Osteoblast (primary cell): ENCODE data around the gene CLNS1A. TPM values are rescaled to one million over a fixed set of nuclear protein-coding genes. Genes with fewer than 3 reads are reported as not detected.

ENCODE experiments used
- DNase-seq: peaks from one replicate; pipeline ENCODE4 v3.0.0; 2011; ENCODE audit warnings: low spot score, mixed read lengths; ENCODE audit not compliant: insufficient read length; ENCODE audit errors: missing footprints
- H2AFZ ChIP-seq: 2 replicates; pipeline ENCODE4 v1.6.0; 2011; ENCODE audit warnings: mild to moderate bottlenecking, low read length
- H3K27ac ChIP-seq: 2 replicates; pipeline ENCODE4 v1.5.1; 2011; ENCODE audit warnings: mild to moderate bottlenecking, low read depth, low read length, moderate library complexity
- H3K27me3 ChIP-seq: 2 replicates; pipeline ENCODE4 v1.6.0; 2012; ENCODE audit warnings: mild to moderate bottlenecking, control low read depth, inconsistent platforms, low read length, moderate library complexity; ENCODE audit not compliant: insufficient read depth
- H3K36me3 ChIP-seq: 2 replicates; pipeline ENCODE4 v1.5.1; 2011; ENCODE audit warnings: mild to moderate bottlenecking, low read length, control low read depth, moderate library complexity; ENCODE audit not compliant: insufficient read depth
- H3K4me1 ChIP-seq: 2 replicates; pipeline ENCODE4 v1.5.1; 2011; ENCODE audit warnings: mild to moderate bottlenecking, low read length, control low read depth, moderate library complexity; ENCODE audit not compliant: insufficient read depth
- H3K4me2 ChIP-seq: 2 replicates; pipeline ENCODE4 v1.6.0; 2011; ENCODE audit warnings: mild to moderate bottlenecking, low read length; ENCODE audit not compliant: insufficient read depth
- H3K4me3 ChIP-seq: fragments of 200-600 bp; sonication (generic); 3 replicates; pipeline ENCODE4 v1.5.1; 2012; ENCODE audit warnings: mild to moderate bottlenecking, low read length, inconsistent platforms; ENCODE audit not compliant: insufficient read depth
- H3K79me2 ChIP-seq: 2 replicates; pipeline ENCODE4 v1.6.0; 2012; ENCODE audit warnings: mild to moderate bottlenecking, low read length, control low read depth, inconsistent platforms; ENCODE audit not compliant: insufficient read depth
- H3K9me3 ChIP-seq: 2 replicates; pipeline ENCODE4 v1.5.1; 2011; ENCODE audit warnings: low read depth, low read length, control low read depth
- H4K20me1 ChIP-seq: 2 replicates; pipeline ENCODE4 v1.6.0; 2012; ENCODE audit warnings: mild to moderate bottlenecking, low read length, control low read depth; ENCODE audit not compliant: insufficient read depth
- total RNA-seq: library from RNA; depleted of rRNA; stranded (reverse); fragments of >200 nt; gene quantifications from 2 replicates; pipeline ENCODE4 v1.2.3, GENCODE V29; 2012
- TF ChIP-seq, protein P1 (sequence below): IDR thresholded peaks from 2 replicates; pipeline ENCODE4 v1.5.1; 2011; ENCODE audit warnings: mild to moderate bottlenecking, low read depth, low read length, moderate library complexity; ENCODE audit errors: extremely low read depth

Gene CLNS1A
- total RNA-seq, 1 donor, result 85.8 TPM

DNA sequence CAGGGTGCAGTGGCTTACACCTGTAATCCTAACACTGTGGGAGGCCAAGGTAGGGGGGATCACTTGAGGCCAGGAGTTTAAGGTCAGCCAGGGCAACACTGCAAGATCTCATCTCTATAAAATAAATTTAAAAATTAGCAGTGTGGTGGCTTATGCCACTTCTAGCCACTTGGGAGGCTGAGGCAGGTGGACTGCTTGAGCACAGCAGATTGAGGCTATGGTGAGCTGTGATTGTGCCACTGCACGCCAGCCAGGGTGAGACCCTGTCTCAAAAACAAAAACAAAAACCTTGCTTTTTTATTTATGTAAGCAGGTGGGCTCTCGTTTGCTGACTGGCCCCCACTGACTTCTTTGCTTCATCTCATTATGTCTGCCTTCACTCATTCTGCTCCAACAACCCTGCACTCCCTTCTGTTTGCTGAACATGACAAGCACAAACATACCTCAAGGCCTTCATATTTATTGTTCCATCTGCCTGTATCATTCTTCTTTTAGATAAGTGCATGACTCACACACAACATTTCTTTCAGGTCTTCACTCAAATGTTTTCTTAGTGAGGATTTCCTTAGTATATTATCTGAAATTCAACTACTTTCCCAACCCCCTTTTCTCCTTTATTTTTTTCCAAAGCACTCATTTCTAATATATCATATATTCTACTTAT is 32.4 kb upstream of the CLNS1A start:
- H3K4me2 ChIP-seq, result no peak overlapping the region
- no peak overlapping the region for H3K27ac ChIP-seq
- no peak for DNase-seq
- TF ChIP-seq, protein P1, sequence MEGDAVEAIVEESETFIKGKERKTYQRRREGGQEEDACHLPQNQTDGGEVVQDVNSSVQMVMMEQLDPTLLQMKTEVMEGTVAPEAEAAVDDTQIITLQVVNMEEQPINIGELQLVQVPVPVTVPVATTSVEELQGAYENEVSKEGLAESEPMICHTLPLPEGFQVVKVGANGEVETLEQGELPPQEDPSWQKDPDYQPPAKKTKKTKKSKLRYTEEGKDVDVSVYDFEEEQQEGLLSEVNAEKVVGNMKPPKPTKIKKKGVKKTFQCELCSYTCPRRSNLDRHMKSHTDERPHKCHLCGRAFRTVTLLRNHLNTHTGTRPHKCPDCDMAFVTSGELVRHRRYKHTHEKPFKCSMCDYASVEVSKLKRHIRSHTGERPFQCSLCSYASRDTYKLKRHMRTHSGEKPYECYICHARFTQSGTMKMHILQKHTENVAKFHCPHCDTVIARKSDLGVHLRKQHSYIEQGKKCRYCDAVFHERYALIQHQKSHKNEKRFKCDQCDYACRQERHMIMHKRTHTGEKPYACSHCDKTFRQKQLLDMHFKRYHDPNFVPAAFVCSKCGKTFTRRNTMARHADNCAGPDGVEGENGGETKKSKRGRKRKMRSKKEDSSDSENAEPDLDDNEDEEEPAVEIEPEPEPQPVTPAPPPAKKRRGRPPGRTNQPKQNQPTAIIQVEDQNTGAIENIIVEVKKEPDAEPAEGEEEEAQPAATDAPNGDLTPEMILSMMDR, result no peak
- H3K79me2 ChIP-seq, result no peaks in the 10 kb centered on the region
- H3K4me3 ChIP-seq, result no peak overlapping the region
- peaks cover 27% of the 10 kb centered on the region for H3K36me3 ChIP-seq
- no peaks in the 10 kb centered on the region for H3K27me3 ChIP-seq
- no peaks in the 10 kb centered on the region for H3K9me3 ChIP-seq
- H2AFZ ChIP-seq, result no peak overlapping the region
- H3K4me1 ChIP-seq, result peaks cover 33% of the 10 kb centered on the region
- H4K20me1 ChIP-seq, result no peaks in the 10 kb centered on the region

DNA sequence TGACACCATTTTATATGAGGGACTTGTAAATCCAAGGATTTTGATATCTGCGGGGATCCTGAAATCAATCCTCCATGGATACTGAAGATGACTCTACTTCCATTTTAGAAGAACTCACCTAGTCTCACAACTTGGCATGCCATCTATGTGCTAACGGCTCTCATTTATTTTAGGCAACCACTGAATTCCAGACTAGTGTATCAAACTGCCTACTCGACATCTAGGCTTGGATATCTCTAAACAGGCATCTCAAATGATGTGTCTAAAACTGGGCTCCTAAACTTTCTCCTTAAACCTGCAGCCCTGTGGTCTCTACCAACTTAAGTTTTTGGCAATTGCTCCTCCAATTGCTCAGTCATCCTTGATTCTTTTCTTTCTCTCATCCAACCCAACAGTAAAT is 31.2 kb upstream of the CLNS1A start:
- peak; percentile 10 for DNase-seq
- no peak overlapping the region for H3K4me3 ChIP-seq
- H3K36me3 ChIP-seq, result peaks cover 24% of the 10 kb centered on the region
- H2AFZ ChIP-seq, result no peak overlapping the region
- no peak overlapping the region for H3K27ac ChIP-seq
- TF ChIP-seq, protein P1, result no peak
- H3K4me1 ChIP-seq, result peaks cover 33% of the 10 kb centered on the region
- H4K20me1 ChIP-seq, result no peaks in the 10 kb centered on the region
- no peaks in the 10 kb centered on the region for H3K79me2 ChIP-seq
- H3K27me3 ChIP-seq, result no peaks in the 10 kb centered on the region
- peak overlapping the region; percentile 6 for H3K4me2 ChIP-seq
- H3K9me3 ChIP-seq, result no peaks in the 10 kb centered on the region

DNA sequence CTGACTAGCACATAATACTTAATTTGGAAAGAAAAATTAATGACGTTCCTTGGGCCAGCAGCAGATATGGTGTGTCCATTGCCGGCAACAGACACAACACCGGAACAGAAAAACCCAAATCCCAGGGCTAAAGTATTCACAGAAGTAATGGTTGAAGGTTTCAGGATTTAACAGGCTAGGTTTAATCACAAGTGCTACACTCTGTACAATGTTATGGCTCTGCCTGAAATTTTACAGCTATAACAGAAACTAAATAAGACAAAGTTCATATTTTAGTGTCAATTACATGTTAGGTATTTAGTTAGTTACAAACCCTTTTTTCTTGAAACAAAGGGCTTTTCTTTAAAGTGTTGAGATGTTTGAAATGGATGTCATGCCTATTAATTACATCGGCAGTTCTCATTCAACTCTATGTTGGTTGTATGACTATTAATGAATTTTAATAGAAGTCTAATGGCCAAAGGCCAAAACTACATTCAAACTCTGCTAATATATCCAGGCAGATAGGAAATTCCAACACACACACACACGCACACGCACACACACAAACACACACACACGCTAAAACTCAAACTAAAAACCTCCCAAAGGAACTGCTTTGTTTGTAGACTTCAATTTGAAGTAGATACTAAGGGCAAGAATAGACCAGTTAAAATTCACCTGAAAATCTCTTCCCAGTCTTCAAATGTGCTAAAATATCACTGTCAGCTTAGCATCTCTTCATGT is 27.8 kb upstream of the CLNS1A start:
- Histone ChIP-seq H3K4me1 (peaks cover 18% of the 10 kb centered on the region), H3K4me2 (no peak overlapping the region), H3K9me3 (no peaks in the 10 kb centered on the region), H3K4me3 (no peak overlapping the region), H3K27ac (no peak overlapping the region), H3K79me2 (no peaks in the 10 kb centered on the region), H4K20me1 (no peaks in the 10 kb centered on the region), H3K36me3 (peaks cover 19% of the 10 kb centered on the region), H2AFZ (no peak overlapping the region), H3K27me3 (no peaks in the 10 kb centered on the region)
- DNase-seq, result no peak
- TF ChIP-seq, protein P1, result no peak

DNA sequence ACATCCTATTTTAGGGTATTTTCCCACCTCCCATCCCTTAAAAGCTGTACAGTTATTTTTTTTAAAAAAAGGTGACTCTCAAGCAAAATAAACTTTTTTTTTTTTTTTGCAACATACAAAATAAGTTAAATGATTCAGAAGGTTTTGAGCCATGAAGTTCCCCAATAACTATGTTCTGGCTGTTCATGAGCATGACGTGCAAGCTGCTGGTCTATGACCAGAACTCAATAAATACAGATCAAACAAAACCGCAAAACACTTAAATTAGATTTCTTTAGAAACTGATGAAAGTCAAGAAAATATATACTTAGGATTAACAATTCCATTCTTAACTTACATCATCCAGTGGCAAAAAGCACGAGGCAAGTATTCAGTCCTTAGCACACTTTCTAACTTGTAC is 24.1 kb upstream of the CLNS1A start:
- H3K79me2 ChIP-seq, result no peaks in the 10 kb centered on the region
- DNase-seq, result no peak
- H3K9me3 ChIP-seq, result no peaks in the 10 kb centered on the region
- H3K4me1 ChIP-seq, result no peaks in the 10 kb centered on the region
- H3K36me3 ChIP-seq, result peaks cover under 1% of the 10 kb centered on the region
- H3K4me2 ChIP-seq, result no peak overlapping the region
- TF ChIP-seq, protein P1, result no peak
- H4K20me1 ChIP-seq, result no peaks in the 10 kb centered on the region
- no peak overlapping the region for H2AFZ ChIP-seq
- no peaks in the 10 kb centered on the region for H3K27me3 ChIP-seq
- no peak overlapping the region for H3K27ac ChIP-seq
- H3K4me3 ChIP-seq, result no peak overlapping the region
